Mucosa of rectum (tissue), 2 donors: ENCODE measurements around the gene NMRK2.

Experiments
- H3K27ac ChIP-seq, 2 donors: one replicate each; pipeline ENCODE4 v1.7.0; 2013; ENCODE audit warnings: inconsistent platforms in 2 of 2, low read depth in 2 of 2, low read length in 2 of 2
- H3K27me3 ChIP-seq, 2 donors: one replicate each; pipeline ENCODE4 v1.7.0; 2013; ENCODE audit warnings: low read length in 2 of 2; ENCODE audit not compliant: control insufficient read depth in 2 of 2, insufficient read depth in 2 of 2
- H3K36me3 ChIP-seq, 2 donors: one replicate each; pipeline ENCODE4 v1.7.0; 2013; ENCODE audit warnings: low read length in 2 of 2; ENCODE audit not compliant: control insufficient read depth in 2 of 2, insufficient read depth in 2 of 2
- H3K4me1 ChIP-seq, 2 donors: one replicate each; pipeline ENCODE4 v1.7.0; 2013; ENCODE audit warnings: low read length in 2 of 2, mild to moderate bottlenecking in 1 of 2; ENCODE audit not compliant: control insufficient read depth in 2 of 2, insufficient read depth in 2 of 2
- H3K4me3 ChIP-seq, 2 donors: one replicate each; pipeline ENCODE4 v1.7.0; 2013; ENCODE audit warnings: low read length in 2 of 2
- H3K9ac ChIP-seq, 2 donors: one replicate each; pipeline ENCODE4 v1.7.0; 2013; ENCODE audit warnings: low read length in 2 of 2, low read depth in 1 of 2, mild to moderate bottlenecking in 1 of 2
- H3K9me3 ChIP-seq, 2 donors: one replicate each; pipeline ENCODE4 v1.7.0; 2013; ENCODE audit warnings: low read length in 2 of 2; ENCODE audit not compliant: control insufficient read depth in 2 of 2
- donor health status: healthy.
- donor health status: Normal muscosa, but diverticular disease.

Gene NMRK2

DNA sequence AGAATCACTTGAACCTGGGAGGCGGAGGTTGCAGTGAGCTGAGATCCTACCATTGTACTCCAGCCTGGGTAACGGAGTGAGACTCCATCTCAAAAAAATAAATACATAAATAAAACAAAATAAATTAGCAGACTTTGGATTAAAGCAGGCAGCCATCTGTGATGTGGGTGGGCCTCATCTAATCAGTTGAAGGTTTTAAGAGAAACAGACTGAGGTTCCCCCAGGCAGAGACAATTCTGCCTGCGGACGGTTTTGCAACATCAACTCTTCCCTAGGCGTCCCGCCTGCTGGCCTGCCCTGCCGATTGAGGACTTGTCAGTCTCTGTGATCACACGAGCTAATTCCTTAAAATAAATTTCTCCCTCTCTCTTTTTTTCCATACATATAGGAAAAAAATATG is 28.6 kb upstream of the NMRK2 start:
- H3K9me3 ChIP-seq: no peaks in the 10 kb centered on the region
- H3K4me1 ChIP-seq: no peaks in the 10 kb centered on the region
- no peaks in the 10 kb centered on the region for H3K36me3 ChIP-seq
- no peak overlapping the region for H3K27ac ChIP-seq
- H3K9ac ChIP-seq: no peak overlapping the region
- no peaks in the 10 kb centered on the region for H3K27me3 ChIP-seq
- no peak overlapping the region for H3K4me3 ChIP-seq

DNA sequence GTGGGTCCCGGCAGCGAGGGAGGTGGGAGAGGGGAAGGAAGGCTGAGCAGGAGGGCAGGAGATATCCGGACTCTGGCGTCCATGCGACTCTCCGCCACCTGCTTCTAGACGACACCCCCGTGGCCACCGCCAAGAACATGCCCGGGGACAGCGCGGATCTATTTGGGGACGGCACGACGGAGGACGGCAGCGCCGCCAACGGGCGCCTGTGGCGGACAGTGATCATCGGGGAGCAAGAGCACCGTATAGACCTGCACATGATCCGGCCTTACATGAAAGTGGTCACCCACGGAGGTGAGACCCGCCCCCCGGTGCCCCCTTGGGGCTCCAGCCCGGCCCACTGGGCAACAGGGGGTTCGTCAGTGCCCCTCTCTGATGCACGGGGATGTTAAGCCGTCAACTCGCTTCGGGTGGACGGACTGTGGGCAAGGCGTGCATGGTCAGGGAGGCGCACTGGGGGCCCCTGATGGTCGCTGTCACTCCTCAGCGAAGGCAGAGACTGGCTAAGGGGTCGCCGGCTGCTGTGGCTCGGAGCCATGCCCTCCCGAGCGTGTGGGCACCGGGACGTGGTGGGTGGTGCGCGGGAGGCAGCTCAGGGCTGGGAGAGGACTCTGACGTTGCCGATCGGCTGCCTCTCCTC is 25.1 kb upstream of the NMRK2 start:
- no peak overlapping the region for H3K27ac ChIP-seq

DNA sequence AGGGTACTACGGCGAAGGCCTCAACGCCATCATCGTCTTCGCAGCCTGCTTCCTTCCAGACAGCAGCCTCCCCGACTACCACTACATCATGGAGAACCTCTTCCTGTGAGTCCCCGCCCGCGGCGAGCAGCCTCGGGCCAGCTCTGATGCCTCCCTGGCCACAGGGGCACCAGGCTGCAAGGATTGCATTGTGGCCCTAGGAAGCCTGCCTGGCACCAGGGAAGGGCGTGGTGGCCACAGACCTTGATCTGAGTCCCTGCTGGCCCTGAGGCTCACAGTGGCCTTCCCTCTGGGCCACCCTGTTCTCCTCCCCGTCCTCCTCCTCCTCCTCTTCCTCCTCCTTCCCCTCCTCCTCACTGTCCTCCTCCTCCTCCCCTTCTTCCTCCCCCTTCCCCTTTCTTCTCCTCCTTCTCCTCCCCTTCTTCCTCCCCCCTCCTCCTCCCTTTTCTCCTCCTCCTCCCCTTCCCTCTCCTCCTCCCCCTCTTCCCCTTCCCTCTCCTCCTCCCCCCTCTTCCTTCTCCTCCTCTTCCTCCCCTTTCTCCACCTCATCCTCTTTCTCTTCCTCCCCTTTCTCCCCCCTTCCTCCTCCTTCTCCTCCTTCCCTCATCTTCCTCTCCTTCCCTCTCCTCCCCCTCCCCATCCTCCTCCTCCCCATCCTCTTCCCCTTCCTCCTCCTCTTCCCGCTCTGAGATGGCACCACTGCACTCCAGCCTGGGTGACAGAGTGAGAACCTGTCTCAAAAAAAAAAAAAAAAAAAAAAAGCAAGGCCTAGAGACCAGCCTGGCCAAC is 24.4 kb upstream of the NMRK2 start:
- H3K4me1 ChIP-seq: no peaks in the 10 kb centered on the region
- H3K9ac ChIP-seq: no peak overlapping the region
- H3K27ac ChIP-seq: no peak overlapping the region
- no peaks in the 10 kb centered on the region for H3K36me3 ChIP-seq
- H3K9me3 ChIP-seq: peaks cover 3 to 5% of the 10 kb centered on the region in 2 donors
- H3K4me3 ChIP-seq: no peak overlapping the region
- no peaks in the 10 kb centered on the region for H3K27me3 ChIP-seq

More for the DNA sequence above, 25.1 kb upstream of the NMRK2 start:
- H3K4me1 ChIP-seq: no peaks in the 10 kb centered on the region
- no peaks in the 10 kb centered on the region for H3K36me3 ChIP-seq
- no peaks in the 10 kb centered on the region for H3K27me3 ChIP-seq
- no peak overlapping the region for H3K9ac ChIP-seq
- peaks cover 3 to 5% of the 10 kb centered on the region in 2 donors for H3K9me3 ChIP-seq
- H3K4me3 ChIP-seq: no peak overlapping the region

DNA sequence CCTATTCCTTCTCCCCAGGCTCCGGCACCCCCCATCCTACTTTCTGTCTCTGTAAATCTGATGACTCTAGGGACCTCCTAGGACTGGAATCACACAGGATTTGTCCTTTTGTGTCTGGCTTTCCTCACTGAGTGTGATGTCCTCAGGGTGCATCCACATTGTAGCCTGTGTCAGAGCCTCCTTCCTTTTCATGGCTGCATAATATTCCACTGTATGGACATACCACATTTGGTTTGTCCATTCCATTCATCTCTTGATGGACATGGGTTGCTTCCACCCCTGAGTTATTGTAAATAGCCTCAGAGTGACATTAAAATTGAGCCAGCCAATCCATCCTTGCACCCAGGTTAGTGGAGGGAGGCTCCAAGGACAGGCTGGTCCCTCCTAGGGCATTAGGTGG is 22.8 kb upstream of the NMRK2 start:
- Histone ChIP-seq H3K4me1 (no peaks in the 10 kb centered on the region), H3K27ac (no peak overlapping the region), H3K27me3 (no peaks in the 10 kb centered on the region), H3K9ac (no peak overlapping the region), H3K4me3 (no peak overlapping the region), H3K36me3 (no peaks in the 10 kb centered on the region), H3K9me3 (peaks cover 3 to 5% of the 10 kb centered on the region in 2 donors)

DNA sequence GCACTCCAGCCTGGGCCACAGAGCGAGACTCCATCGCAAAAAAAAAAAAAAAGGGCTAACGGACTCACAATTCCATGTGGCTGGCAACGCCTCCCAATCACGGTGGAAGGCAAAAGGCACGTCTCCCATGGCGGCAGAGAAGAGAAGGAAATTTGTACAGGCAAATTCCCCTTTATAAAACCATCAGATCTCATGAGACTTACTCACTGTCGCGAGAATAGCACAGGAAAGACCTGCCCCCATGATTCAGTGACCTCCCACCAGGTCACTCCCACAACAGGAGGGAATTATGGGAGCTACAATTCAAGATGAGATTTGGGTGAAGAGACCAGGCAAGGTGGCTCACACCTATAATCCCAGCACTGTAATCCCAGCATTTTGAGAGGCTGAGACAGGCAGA is 18.7 kb upstream of the NMRK2 start:
- H3K36me3 ChIP-seq: no peaks in the 10 kb centered on the region
- no peaks in the 10 kb centered on the region for H3K4me1 ChIP-seq
- peaks cover 3 to 5% of the 10 kb centered on the region in 2 donors for H3K9me3 ChIP-seq
- no peaks in the 10 kb centered on the region for H3K27me3 ChIP-seq
- no peak overlapping the region for H3K4me3 ChIP-seq
- no peak overlapping the region for H3K27ac ChIP-seq
- H3K9ac ChIP-seq: no peak overlapping the region

DNA sequence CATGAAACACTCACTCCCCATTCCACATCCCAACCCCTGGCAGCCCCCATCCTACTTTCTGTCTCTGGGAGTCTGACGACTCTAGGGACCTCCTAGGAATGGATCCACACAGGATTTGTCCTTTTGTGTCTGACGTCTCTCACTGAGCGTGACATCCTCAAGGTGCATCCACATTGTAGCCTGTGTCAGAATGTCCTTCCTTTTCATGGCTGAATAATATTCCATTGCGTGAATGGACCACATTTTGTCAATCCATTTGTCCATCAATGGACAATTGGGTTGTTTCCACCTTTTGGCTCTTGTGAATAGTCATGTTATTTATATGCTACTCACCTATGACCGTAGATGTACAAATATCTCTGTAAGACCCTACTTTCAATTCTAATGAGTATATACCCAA is 16.8 kb upstream of the NMRK2 start:
- Histone ChIP-seq H3K27ac (no peak overlapping the region), H3K36me3 (no peaks in the 10 kb centered on the region), H3K4me3 (no peak overlapping the region), H3K9ac (no peak overlapping the region), H3K9me3 (no peaks in the 10 kb centered on the region), H3K27me3 (no peaks in the 10 kb centered on the region), H3K4me1 (no peaks in the 10 kb centered on the region)

DNA sequence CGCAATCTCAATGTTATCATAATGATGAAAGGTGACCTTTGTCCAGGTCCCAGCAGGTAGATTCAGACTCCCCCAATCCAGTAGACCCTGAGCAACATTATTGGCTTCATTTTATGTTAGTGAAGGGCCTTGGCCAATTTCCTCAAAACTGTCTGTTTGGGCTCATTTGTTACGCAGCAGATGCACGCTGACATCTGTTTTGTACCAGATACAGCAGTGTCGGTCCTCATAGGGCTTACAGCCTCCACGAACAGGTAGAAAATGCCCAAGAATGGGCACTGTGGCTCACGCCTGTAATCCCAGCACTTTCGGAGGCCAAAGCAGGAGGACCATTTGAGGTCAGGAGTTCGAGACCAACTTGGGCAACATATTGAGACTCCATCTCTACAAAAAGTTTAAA is 13.1 kb upstream of the NMRK2 start:
- no peaks in the 10 kb centered on the region for H3K4me1 ChIP-seq
- no peak overlapping the region for H3K9ac ChIP-seq
- no peak overlapping the region for H3K27ac ChIP-seq
- H3K9me3 ChIP-seq: peaks cover 0 to 4% of the 10 kb centered on the region in 2 donors
- no peaks in the 10 kb centered on the region for H3K36me3 ChIP-seq
- no peak overlapping the region for H3K4me3 ChIP-seq
- H3K27me3 ChIP-seq: no peaks in the 10 kb centered on the region

DNA sequence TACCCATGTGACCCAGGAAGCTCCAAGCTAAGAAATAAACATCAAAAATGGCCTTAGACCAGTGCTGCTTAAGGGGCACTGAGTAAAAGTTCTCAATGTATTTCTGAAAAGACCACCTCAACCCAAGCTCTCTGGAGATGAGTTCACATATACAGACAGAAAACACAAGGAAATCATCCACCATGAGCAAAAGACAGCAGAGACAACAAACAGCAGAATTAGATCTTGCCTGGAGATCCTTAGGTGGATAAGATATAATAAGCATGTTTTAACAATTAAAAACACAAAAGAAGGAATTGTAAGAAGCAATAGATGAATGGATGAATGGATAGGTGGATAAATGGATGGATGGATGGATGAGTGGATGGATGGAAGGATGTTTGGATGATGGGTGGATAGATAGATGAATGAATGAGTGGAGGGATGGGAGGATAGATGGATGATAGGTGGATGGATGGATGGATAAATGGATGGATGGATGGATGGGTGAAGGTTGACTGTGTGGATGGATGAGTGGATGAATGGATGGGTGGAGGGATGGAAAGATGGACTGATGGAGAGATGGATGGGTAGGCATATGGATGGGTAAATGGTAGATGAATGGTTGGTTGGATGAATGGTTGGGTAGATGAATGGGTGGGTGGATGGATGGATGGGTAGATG is 9.6 kb upstream of the NMRK2 start:
- no peaks in the 10 kb centered on the region for H3K36me3 ChIP-seq

DNA sequence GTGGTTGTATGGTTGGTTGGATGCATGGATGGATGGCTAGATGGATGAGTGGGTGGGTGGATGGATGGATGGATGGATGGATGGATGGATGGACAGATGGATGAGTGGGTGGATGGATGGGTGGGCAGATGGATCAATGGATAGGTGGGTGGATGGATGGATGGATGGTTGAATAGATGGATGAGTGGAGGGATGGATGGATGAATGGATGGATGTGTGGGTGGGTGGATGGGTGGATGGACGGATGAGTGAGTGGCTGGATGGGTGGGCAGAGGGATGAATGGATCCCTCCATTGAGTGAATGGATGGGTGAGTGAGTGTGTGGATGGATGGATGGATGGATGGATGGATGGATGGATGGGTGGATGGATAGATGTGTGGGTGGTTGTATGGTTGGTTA is 9.0 kb upstream of the NMRK2 start:
- no peaks in the 10 kb centered on the region for H3K36me3 ChIP-seq
- H3K9me3 ChIP-seq: peaks cover 0 to 4% of the 10 kb centered on the region in 2 donors
- H3K9ac ChIP-seq: no peak overlapping the region
- H3K4me1 ChIP-seq: no peaks in the 10 kb centered on the region
- no peak overlapping the region for H3K4me3 ChIP-seq
- H3K27me3 ChIP-seq: no peaks in the 10 kb centered on the region
- H3K27ac ChIP-seq: no peak overlapping the region

More for the DNA sequence above, 9.6 kb upstream of the NMRK2 start:
- peaks cover 0 to 4% of the 10 kb centered on the region in 2 donors for H3K9me3 ChIP-seq
- no peak overlapping the region for H3K9ac ChIP-seq
- no peaks in the 10 kb centered on the region for H3K4me1 ChIP-seq
- no peaks in the 10 kb centered on the region for H3K27me3 ChIP-seq
- H3K4me3 ChIP-seq: no peak overlapping the region
- H3K27ac ChIP-seq: no peak overlapping the region

DNA sequence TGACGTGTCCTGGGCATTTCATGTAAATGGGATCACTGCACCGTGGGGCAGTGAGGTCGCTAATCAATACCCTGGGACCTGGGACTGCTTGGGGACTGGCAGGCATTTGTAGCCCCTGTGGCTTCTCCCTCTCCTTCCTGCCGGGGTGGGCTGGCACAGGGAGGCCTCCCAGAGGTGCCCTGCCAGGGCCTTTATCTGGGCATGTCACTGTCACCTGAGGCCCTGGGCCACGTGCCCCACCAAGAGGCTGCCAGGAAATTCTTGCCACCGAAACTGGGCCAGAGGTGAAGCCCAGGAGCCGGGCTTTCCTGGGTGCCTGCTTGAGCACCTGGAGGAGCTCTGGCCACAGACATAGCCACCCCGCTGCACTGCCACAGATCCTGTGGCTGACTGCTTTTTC is 1.8 kb upstream of the NMRK2 start:
- H3K9ac ChIP-seq: no peak overlapping the region
- H3K4me1 ChIP-seq: no peaks in the 10 kb centered on the region
- H3K27me3 ChIP-seq: peaks cover 2 to 8% of the 10 kb centered on the region in 2 donors
- no peaks in the 10 kb centered on the region for H3K36me3 ChIP-seq
- no peak overlapping the region for H3K4me3 ChIP-seq
- no peak overlapping the region for H3K27ac ChIP-seq
- no peaks in the 10 kb centered on the region for H3K9me3 ChIP-seq
